Ammon's horn (tissue), 1 donor: ENCODE results near the gene GNS.
A peak's percentile ranks its signal among the peaks of the same experiment; 100 is the strongest.
"Not testable (repeated sequence)": the region's sequence is repeated elsewhere in the genome, so short reads cannot be mapped to it uniquely, and the experiment has no call there.

Experiments used
- DNase-seq: peaks from one replicate; pipeline ENCODE4 v3.0.0-alpha.2; 2016; ENCODE audit warnings: low spot score

Gene GNS

DNA sequence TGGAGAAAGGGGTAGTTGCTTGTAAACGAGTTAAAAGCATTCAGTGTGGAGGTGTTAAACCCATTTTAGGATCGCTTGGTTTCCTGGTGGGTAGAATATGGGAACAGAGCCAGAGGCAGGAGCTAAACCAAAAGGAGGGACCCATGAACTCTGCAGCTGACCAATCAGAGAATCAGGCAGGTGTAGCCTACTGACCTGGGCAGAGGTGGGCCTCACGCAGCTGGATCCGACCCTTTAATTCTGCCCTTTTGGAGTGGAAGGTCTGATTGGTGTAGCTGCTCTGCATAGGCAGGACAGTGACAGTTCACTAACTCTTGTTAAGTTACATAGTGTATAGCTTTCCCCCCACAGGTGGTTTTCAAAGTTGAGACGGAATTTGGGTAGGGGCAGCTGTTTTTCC, 63.7 kb downstream of the GNS start:
- DNase-seq: no peak

DNA sequence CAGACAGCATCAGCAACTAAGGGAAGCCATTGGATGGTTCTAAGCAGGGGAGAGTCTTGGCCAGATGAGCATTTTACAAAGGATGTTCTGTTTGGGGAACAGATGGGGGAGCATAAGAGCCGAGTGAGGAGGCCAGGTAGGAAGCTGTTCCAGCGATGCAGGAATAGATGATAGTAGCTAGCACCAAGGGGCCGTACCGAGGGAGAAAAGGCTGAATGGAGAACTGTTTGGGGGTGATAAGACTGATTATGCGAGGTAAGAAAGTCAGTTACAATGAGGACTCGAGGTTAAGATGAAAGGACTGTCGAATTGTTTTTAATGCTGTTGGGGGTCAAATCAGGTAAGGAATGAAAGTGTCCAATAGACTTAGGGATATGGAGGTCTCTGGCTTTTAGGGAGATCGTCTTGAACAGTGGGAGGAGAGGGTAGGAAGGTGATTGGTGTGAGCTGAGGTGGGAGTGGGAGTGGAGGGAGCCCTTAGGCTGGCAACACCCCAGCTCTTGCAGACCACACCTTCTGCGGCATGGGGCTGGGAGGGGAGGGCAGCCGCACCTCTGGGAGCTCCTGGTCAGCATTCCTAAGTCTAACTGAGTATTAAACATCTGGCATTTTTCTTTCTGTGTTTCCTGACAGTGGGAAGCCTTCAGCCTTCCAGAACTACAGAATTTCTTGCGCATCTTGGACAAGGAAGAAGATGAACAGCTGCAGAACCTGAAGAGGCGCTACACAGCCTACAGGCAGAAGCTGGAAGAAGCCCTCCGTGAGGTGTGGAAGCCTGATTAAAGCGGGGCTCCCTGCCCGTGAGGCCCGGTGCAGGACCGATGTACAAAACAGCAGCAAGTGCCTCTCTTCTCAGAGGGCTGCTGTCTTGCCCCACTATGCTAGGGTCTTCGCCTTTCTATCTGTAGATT, 64.8 kb downstream of the GNS start:
- no peak for DNase-seq

DNA sequence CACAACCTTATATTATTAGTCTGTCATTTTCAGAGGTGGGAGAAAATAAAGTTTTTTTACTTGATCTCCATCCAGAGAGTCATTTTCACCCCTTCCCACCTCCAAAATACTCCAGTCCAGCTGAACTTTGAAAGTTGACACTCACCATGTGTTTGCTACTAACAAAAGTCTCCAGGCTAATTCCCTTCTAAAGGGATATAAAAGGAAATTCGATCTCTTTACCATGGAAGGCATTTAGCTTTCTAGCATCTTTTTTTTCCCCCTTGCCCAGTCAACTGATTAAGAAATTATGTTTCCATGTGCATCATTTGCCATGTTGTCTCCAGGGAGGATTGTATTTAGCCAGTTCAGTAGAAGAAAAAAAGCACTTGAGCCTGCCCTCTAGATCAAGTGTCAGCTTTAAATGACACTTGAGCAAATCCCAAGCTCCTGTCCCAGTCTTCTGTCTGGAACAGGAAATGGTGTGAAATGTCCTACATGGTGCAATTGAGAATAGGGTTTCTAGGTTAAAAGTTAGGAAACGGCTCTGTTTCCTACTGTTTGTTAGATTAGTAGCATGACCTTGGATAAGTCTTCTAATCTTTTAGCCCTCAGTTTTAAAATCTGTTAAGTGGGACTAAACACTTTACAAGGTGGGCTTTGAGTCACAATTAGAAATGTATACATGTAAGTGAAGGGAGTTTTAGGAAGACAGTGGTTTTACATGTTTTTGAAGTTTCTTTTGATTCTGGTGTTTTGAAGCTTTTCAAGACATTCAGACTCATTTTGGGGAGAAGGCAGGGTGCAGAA, 67.2 kb downstream of the GNS start:
- DNase-seq: no peak

DNA sequence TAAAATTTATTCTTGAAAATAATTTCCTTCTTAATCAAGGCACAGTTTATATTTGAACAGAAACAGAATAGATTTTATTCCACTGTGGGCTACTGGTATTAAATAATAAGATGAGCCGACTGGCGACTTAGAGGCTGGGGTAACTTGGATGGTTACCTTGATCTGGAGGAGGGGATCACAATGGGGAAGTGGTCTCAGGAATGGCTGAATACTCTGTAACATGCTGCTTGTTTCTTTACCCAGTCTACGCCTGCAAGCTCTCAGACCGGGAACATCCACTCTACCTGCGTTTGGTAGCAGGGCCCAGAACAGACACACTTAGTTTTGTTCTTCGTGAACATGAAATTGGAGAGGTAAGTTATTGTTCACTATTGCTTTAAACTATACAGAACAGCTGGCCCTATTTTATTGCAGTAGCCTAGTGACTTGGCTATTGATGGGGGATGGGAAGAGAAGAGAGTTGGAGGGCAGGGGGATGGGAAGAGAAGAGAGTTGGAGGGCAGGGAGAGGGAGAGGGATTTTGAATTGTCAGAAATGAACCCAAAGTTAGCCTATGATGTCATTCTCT, 67.9 kb downstream of the GNS start:
- DNase-seq: no peak

DNA sequence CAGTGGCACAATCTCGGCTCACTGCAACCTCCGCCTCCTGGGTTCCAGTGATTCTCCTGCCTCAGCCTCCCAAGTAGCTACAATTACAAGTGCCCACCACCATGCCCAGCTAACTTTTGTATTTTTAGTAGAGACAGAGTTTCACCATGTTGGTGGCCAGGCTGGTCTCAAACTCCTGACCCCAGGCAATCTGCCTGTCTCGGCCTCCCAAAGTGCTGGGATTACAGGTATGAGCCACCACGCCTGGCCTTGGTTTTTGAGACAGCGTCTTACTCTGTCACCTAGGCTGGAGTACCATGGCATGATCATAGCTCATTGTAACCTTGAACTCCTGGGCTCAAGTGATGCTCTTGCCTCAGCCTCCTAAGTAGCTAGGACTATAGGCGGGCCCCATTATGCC, 69.0 kb downstream of the GNS start:
- not testable (repeated sequence) for DNase-seq

DNA sequence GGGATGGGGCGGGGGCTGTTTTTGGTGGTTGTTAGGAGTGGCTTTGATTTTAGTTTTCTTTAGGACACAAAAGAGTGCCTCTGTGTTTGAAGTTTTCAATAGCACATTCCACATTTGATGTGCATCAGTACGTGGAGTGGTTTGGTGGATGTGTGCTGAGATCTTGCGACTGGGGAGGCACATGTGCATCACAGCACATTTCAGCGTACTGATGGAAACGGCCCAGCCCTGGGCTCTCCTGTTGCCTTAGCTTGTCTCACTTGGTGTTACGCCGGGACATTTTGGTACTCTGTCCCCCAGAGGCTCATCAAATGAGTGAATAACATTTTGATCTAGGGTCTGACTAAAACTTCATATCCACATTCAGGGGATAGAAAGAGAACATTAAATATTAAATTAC, 70.5 kb downstream of the GNS start:
- no peak for DNase-seq

DNA sequence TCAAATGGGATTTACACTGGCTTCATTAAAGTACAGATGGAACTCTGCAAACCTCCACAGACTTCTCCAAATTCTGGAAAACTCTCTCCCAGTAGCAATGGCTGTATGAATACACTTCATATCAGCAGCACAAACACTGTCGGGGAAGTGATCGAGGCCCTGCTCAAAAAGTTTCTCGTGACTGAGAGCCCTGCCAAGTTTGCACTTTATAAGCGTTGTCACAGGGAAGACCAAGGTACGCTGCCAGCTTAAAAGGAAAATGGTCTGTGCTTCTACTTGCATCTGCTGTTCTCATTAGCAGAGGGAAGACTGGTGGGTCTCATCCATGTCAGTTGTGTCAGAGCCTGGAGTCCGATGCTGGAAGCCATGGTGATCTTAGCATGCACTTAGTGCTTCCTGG, 71.0 kb downstream of the GNS start:
- no peak for DNase-seq

DNA sequence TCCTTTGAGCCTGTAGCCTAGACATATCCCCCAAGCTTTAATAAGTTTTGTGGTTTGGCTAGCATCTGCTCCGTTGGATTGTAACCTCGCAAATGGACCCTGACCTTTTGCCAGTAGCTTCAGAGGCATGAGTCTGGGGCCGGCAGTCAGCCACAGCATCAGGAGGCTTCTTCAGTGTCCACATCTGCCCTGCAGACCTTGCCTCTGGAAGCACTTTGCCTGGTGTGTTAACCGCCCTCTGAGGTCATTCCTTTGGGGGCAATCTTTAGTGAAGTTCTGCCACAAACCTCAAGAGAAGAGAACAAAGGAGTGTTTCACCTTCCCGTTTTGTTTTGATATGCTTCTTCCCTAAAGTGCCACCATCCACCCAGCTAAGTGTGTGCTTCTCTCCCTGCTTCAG, 71.4 kb downstream of the GNS start:
- no peak for DNase-seq

DNA sequence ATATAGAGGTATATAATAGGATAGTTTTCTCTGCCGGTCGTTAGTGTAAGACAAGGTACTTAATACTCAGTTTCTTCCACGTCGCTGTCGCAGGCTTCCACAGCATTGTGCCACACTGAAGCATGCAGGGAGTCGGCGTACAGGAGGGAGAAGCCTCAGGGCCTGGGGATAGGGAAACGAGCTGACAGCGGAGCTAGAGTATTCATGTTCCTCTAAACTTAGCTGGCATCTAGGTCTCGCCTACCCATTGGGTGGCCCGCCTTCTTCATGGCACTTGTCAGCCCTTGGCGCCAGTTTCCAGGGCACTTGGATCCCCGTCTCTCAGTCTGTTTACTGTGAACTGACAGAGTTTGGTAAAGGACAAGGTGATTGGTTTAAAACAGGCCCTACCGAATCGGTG, 73.6 kb downstream of the GNS start:
- DNase-seq: no peak

DNA sequence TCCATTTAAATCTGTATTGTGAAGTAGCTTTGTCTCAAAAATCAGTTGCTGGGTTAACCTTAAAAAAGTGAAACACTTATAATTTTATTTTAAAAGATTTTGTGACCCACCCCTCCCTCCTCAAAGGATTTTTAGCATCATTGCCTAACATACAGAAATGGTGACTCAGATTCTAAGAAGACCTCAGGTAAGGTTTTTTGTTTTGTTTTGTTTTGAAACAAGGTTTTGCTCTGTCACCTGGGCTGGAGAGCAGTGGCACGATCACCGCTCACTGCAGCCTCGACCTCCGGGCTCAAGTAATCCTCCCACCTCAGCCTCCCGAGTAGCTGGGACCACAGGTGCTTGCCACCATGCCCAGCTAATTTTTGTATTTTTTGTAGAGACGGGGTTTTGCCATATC, 74.2 kb downstream of the GNS start:
- no peak for DNase-seq

DNA sequence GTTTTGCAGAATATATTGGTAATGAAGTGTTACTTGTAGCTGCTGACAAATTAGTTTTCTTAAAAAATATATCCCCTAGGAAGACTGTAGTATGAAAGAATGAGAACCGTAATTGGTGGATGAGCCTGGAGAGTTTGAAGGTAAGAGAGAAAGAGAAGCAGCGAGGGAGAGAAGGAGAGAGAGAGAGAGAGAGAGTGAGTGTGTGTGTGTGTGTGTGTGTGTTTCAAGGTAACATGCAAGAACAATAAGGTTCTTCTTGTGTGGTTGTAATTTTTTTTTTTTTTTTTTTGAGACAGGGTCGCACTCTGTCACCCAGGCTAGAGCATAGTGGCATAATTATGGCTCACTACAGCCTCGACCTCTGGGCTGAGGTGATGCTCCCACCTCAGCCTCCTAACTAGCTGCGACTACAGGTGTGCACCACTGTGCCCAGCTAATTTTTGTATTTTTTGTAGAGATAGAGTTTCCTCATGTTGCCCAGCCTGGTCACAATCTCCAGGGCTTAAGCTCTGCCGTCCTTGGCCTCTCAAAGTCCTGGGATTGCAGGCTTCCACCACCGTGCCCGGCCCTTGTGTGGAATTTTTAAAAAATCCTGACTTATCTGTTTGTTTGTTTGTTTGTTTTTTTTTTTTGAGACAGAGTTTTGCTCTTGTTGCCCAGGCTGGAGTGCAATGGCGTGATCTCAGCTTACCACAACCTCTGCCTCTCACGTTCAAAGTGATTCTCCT, 75.2 kb downstream of the GNS start:
- DNase-seq: no peak

DNA sequence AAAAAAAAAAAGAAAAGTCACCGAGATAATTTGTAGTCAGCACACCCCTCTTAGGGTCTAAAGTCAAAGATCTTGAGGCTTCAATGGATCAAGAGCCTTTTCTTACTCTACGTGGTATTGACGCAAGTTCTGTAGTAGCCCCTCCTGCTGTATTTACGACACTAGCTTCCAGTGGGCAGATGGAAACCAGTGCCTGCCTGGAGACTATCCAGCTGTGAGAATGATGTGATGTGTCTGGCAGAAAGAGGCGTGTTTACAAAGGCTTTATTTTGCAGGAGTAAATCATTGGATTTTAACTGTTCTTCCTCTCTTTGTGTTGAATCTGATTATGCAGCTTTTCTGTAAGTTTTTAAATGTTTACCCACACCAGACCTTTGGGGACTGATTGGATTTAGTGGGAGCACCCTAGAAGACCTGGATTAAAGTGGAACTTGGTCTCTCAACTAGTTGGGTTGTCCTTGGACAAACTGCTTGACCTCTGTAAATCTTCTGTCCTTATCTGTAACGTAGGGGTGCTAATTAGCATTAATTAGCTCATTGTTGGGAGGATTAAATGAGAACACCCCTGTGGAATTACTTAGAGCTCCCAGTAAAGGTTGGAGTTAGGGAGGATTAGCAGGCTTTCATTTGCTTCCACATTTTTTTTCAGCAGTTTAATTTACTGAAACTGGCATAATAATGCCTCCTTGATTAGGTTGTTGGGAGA, 76.5 kb downstream of the GNS start:
- peak; percentile 13 for DNase-seq

DNA sequence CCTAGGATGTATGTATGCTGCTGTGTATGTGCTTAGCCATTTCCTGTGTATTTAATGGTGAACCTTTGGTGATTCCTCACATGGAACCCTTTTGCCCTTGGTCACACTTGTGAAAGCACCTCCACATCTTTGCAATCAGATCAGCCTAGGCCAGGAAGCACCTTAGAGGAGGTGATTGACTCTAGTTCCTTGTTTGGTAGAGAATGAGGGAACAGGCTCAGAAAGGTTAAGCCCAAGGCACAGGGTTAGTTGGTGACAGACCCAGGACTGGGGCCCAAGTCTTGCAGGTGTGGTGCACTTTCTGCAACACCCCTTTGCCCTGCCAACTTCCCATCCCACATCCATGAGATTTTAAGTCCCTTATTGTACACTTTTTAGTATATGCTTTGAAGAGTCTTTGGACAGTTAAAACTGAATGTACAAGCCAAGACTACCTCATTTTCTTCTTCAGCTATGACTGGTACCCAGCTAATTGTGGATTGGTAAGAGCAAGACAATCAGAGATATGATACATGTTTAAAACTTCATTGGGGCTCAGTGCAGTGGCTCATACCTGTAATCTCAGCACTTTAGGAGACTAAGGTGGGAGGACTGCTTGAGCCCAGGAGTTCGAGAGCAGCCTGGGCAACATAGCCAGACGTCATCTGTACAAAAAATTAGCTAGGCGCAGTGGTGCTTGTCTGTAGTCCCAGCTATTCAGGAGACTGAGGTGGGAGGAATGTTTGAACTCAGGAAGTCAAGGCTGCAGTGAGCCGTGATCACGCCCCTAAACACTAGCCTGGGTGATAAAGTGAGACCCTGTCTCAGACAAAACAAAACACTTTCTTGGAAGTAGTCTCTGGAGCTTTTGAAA, 77.8 kb downstream of the GNS start:
- DNase-seq: no peak

DNA sequence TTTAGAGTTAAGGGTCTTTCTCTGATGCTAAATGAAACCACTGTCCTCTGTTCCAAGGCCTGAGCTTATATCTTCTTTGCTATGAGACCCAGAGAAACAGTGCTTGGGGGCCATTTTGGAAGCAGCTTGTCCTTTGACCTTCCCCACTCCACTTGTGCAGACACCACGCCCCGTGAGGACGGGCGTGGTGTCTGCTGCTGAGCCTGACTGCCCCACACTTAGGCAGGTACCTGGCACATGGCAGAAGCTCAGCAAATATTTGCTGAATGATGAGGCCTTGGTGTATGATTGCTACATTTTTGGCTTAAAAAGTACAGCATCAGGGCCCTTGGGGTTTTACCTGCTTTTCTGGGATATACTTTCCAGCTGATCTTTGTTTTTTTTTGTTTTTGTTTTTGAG, 79.0 kb downstream of the GNS start:
- no peak for DNase-seq

DNA sequence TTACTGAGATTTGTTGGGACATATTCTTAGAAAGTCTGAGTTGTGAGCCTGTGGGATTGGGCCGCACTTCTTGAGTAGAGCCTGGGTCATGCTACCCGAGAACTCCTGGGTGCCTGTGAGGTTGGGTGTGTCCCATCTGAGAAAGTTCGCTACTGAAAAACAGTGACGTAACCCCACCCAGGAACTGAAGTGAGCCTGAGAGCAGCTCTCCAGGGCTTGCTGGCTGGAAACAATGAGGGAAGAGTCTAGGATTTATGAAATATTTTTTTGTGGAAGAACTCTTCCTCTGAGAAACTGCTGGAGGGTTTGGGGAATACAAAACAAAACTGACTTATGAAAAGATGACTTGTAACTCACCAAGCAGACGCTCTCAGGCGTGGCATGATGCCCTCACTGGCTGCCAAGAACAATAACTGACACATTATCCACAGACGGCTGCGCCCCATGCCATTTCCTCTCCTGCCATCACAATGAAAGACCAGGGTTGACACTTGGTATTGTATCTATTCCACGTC, 79.7 kb downstream of the GNS start:
- DNase-seq: peak; percentile 63

DNA sequence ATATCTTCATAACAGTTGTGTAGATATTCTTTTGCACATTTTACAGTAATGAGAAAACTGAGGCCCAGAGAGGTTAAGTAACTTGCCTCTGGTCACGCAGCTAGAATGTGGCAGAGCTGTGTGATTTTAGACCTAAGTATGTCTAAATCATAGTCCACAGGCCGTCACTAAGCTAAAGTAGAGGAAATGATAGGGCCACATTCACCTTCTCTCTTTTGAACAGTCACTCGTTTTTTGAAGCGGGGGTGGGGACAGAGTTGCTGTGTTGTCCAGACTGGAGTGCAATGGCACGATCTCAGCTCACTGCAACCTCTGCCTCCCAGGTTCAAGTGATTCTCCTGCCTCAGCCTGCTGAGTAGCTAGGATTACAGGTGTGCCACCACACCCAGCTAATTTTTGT, 80.4 kb downstream of the GNS start:
- no peak for DNase-seq

DNA sequence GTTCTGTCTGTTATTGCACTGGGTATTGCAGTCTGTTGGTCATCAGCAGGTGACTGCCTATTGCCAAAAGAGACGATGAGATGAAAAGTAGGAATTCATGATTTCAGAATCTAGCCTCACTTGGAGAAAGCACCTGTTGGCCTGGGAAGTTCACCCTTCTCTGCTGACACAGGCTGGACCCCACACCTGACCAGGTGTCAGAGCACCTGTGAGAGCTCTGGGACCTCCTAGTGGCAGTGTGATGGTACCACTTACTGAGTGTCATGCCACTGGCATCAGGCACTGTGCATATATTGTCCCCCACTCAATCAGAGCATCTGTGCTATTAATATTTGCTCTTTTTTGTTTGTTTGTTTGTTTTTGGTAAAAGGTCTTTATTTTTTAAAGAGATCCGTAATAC, 81.0 kb downstream of the GNS start:
- no peak for DNase-seq

DNA sequence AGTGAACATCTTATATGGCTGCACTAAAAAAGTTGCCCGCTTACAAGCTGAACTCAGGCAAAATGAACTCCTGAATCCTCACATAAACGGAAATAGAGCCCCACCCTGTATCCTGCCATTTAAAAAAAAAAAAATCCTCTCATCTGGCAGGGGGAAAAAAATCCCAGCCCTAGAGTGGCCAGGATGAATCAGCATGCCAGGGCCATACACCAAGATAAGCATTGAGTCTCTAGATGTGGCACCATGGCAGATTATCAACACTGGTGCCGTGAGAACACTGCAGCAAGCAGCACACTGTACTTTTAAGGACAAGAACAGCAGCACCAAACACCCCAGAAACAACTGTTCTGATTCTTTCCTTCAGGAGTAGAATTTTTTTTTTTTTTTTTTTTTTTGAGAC, 83.4 kb downstream of the GNS start:
- no peak for DNase-seq

DNA sequence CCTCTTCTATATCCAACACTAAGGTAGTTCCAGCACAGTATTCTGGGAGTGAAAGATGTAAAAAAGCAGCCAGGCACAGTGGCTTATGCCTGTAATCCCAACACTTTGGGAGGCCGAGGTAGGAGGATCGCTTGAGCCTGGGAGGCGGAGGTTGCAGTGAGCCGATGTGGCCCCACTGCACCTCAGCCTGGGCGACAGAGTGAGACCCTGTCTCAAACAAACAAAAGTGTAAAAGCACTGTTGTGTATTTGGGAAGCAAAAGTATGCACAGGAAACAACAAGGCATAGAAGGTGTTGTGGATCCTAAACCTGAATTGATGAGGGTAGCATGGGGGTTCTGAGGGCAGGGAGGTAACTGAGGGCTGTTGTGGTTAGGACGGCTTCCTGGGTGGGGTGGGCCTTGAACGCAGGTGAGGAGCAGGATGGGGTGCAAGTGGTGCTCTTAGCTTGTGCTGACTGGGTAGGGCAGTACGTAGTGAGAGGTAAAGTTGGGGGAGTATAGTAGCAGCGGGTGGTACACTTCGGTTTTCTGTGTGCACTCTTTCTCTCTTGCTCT, 84.8 kb downstream of the GNS start:
- no peak for DNase-seq

DNA sequence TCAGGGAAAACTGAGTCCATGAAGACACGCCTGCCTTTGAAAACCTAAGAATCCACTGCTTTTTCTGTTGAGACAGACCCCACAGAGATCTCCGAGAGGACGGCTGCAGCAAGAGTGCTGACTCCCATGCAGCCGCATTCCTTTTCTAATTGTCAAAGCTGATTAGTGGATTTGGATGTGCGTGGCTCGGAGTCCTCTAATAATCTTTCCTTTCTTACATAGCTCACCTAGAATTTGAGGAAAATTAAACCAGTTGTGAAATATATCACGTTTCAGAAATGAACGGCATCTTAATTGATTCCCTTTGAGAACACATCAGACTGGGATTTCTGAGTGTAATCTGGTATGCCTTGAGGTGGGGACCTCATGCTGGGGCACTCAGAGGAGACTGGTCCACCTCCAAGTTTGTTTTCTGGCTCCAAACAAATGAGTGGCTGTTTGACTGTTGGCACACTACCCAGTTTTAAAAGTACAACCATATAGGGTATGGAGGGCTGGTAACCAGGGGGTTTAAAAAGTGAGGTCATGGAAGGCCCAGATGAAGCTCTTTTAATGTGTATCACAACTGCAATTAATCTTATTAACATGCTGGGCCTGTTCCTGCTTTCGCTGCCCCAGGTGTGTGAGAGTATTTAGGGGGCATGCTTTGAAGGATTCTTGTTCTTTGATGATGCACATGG, 85.6 kb downstream of the GNS start:
- DNase-seq: no peak
